Loucy (cell line): ENCODE measurements around the gene PC.

Experiments used
- EZH2phosphoT487 ChIP-seq: fragments of 200-600 bp; IDR thresholded peaks from 2 replicates; pipeline ENCODE4 v1.6.1; 2018; ENCODE audit warnings: antibody characterized with exemption, mild to moderate bottlenecking, moderate library complexity, borderline replicate concordance
- TF ChIP-seq, protein P1 (sequence below): fragments of 200-600 bp; sonication (generic); conservative IDR thresholded peaks from 2 replicates; pipeline ENCODE4 v1.5.1; 2014; ENCODE audit warnings: mild to moderate bottlenecking, antibody characterized with exemption, low read length

DNA sequence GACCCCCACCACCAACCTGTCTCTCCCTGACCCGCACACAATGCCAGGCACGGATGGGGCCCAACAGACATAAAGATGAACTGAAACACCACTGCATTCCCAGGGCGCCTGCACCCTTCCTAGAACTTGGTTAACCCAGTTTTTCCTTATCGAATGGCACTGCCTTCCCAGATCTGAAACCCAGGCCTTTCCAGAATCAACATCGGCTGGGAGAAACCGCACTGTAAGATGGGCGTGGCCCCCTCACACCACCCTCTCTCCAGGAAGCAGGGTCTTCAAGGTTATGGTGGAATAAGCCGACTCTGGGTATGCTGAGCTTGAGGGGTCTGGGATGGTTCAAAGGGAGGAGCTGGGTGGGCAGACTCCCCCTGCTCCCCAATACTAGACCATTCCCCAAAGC lies 78.2 kb downstream of the PC start:
- TF ChIP-seq, protein P1, sequence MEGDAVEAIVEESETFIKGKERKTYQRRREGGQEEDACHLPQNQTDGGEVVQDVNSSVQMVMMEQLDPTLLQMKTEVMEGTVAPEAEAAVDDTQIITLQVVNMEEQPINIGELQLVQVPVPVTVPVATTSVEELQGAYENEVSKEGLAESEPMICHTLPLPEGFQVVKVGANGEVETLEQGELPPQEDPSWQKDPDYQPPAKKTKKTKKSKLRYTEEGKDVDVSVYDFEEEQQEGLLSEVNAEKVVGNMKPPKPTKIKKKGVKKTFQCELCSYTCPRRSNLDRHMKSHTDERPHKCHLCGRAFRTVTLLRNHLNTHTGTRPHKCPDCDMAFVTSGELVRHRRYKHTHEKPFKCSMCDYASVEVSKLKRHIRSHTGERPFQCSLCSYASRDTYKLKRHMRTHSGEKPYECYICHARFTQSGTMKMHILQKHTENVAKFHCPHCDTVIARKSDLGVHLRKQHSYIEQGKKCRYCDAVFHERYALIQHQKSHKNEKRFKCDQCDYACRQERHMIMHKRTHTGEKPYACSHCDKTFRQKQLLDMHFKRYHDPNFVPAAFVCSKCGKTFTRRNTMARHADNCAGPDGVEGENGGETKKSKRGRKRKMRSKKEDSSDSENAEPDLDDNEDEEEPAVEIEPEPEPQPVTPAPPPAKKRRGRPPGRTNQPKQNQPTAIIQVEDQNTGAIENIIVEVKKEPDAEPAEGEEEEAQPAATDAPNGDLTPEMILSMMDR, result no peak
- TF ChIP-seq EZH2phosphoT487, result no peak
